Measurements from ENCODE around the gene CATSPER4.
"Not testable (repeated sequence)": the region's sequence is repeated elsewhere in the genome, so short reads cannot be mapped to it uniquely, and the experiment has no call there.

The CATSPER4 gene

DNA sequence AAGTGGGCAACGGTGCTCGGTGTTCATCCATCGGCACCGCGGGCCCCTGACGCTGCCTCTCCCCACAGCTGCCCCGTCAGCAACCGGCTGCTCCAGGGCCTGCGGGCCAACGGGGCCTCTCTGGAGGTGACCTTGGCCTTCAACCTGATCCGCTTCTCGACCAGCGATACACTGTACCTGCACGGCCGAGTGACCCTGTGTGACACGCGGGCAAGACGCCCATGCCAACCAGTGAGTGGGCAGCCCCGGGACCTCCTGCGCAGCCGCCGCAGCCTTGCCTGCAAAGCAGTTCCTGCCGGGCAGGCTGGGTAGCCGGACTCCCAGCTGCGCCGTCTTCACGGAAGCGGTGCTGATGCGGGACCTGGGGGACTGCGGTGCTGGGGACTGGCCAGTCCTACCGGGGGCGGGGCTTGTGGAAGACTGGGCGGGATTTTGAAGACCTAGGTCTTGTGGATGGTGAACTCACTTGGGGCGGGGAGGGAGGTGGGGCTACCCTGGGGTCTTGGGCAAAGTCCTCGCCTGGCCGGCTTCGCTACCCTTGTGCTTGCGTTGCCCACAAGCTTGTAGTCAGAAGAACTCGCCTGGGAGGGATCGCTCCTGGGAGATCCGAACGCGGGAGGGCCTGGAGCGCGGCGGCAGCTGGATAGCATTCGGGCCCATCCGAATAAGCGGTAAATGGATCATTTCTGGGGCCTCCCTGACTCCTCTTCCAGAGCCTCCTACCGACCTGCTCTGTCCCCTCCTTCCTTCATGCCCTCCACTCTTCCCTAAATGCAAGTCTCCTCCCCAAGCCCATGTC, 34.8 kb downstream of the CATSPER4 start:
- in situ Hi-C loops (cut with HindIII; ENCODE audit: low pct_ligation_motif_present, low pct_unique_long_range_greater_than_20kb, low sequenced_read_pairs) = no loop called here

DNA sequence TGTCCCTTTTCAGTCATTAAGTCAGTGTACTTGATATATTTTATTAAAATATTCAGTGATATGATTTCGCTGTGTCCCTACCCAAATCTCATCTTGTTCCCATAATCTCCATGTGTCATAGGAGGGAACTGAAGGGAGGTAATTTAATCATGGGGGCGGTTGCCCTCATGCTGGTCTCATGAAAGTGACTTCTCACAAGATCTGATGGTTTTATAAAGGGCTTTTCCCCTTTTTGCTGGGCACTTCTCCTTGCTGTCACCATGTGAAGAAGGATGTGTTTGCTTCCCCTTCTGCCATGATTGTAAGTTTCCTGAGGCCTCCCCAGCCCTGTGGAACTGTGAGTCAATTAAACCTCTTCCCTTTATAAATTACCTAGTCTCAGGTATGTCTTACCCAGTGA, 40.3 kb downstream of the CATSPER4 start:
- DNase-seq; in situ Hi-C loops (cut with HindIII; ENCODE audit: low pct_ligation_motif_present, low pct_unique_long_range_greater_than_20kb, low sequenced_read_pairs): not testable (repeated sequence)

More for the DNA sequence above, 34.8 kb downstream of the CATSPER4 start:
- DNase-seq = peak; percentile 2

DNA sequence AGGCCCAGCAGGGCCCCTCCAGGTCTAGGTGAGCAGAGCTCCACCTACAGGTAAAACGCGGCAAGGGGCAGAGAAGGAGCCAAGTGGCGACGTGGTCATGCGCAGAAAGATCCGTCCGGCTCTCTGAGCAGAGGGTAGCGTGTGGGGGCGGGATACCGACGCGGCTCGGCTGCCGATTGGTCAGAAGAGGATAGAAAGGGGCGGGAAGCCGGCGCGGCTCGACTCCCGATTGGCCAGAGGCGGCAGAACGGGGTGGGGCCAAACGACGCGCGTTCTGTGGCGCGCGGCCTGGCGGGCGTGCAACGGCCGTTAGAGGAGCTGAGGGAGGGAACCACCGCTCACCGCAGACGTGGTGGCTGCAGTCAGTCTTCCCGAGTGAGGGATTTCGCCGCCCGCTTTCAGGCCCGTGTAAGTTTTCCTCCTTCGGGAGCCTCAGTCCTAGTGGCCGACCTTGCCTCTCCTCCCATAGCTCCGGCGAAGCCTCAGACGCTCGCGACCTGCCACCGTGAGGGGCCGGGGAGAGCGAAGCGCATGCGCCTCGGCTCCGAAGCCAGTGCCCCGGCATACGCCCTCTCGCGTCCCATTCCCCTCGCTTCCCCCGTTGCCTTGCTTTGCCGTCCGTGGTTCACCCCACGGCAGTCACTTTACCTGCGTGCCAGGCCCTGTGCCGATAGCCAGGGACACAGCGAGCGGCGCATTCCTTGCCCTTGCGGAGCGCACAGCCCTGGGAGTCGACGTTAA, 43.7 kb downstream of the CATSPER4 start, which contains the start of gene CEP85:
CEP85 (plus strand) TSS at position 298 of the 741 bp plus-strand sequence. CDS start 5,584 bp downstream, outside the sequence.
- in situ Hi-C loops (cut with HindIII; ENCODE audit: low pct_ligation_motif_present, low pct_unique_long_range_greater_than_20kb, low sequenced_read_pairs) = no loop called here
- peak; percentile 95 for DNase-seq

DNA sequence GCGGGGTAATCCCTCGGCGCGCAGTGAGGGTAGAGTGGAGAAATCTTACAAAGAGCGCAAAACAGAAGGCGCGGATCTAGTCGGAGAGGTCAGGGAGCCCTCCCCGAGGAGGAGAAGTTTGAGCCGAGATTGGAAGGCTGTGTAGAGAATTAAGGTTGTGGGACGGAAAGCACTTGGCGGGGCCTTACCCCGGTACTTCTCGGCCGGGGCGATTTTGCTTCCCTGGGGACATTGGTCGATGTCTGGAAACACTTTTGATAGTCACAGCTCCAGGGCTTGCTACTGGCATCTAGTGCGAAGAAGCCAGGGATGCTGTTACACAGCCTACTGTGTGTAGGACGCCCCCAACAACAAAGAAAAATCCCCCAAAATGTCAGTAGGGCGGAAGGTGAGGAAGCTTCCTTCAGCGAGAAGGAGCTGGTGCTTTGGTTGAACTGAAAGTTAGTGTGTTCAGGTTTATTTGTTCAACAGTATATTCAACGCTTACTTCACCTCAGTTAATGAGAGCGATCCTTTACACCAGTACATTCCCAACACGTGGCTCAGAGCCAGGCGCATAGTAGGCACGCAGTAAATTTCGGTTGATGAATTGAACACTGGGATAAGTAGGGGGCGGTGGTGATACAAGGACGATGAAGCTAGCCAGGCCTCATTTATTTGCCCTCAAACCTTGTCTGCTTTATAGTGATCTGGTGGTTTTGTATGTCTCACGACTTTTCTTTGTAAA, 44.4 kb downstream of the CATSPER4 start:
- in situ Hi-C loops (cut with HindIII; ENCODE audit: low pct_ligation_motif_present, low pct_unique_long_range_greater_than_20kb, low sequenced_read_pairs) = no loop called here
- peak; percentile 20 for DNase-seq

DNA sequence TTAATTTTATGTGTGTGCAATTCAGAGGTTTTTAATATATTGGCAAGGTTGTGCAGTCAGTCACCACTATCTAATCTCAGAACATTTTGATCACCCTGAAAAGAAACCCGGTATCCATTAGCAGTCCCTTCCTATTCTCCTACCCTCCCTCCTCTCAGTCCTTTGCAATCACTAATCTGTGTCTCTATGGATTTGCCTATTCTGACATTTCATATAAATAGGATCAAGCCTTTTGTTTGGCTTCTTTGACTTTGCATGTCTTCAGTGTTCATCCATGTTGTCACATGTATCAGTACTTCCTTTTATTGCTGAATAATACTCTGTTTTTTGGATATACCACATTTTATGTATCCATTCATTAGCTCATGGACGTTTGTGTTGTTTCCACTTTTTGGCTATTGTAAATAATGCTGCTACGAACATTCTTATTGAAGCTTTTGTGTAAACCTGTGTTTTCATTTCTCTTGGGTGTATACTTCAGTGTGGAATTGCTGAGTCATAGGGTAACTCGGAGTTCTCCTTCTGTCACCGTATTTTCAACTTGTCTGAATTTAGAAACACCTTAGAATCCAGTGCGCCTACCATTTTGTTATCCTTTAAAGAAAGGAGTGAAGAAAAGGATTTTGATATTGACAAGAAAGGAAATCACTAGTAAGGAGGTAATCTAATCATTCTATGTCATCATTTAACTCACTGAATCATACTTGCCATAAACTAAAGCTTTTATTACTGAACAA, 47.0 kb downstream of the CATSPER4 start:
- in situ Hi-C loops (cut with HindIII; ENCODE audit: low pct_ligation_motif_present, low pct_unique_long_range_greater_than_20kb, low sequenced_read_pairs) = no loop called here
- DNase-seq = peak; percentile 26

DNA sequence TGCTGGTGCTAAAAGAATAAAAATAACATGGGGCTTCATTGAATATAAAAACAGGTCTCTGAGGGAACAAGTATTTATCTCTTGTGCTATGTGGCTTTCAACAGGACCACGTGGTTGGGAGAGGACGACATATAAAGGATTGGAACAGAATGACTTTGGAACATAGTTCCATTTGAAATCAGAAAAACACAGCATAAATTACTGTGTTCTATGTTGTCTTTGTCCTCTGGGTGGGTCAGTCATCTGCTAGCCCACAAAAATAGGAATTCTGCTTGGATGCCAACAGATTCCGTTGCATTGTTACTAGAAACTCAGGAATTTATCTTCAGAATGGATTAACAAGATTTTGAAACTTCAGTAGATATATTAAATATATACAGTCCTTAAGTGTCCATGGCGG, 49.5 kb downstream of the CATSPER4 start:
- in situ Hi-C loops (cut with HindIII; ENCODE audit: low pct_ligation_motif_present, low pct_unique_long_range_greater_than_20kb, low sequenced_read_pairs) = no loop called here
- no peak for DNase-seq

All from ACHN (cell line).